HepG2 (cell line): ENCODE measurements around the gene TUBB4B. TPM values are rescaled to one million over a fixed set of nuclear protein-coding genes. Genes with fewer than 3 reads are reported as not detected.

Experiments
- AHR ChIP-seq: IDR thresholded peaks from 2 replicates; pipeline ENCODE4 v1.6.1; 2018; ENCODE audit warnings: missing genetic modification reagents, missing compliant biosample characterization
- AKAP8 ChIP-seq: sonication (generic); formaldehyde crosslinking; IDR thresholded peaks from 2 replicates; pipeline ENCODE4 v1.5.1; 2020; ENCODE audit warnings: mild to moderate bottlenecking, missing genetic modification reagents
- HCFC1 ChIP-seq: fragments of 150-350 bp; IDR thresholded peaks from 2 replicates; pipeline ENCODE4 v1.6.1; 2014; ENCODE audit warnings: low read depth, low read length
- JUN ChIP-seq: sonication (generic); formaldehyde crosslinking; IDR thresholded peaks from 2 replicates; pipeline ENCODE4 v1.4.0; 2020; ENCODE audit warnings: mild to moderate bottlenecking, missing genetic modification reagents
- KLF15 ChIP-seq: sonication (generic); formaldehyde crosslinking; IDR thresholded peaks from 2 replicates; pipeline ENCODE4 v1.8.1; 2023; ENCODE audit warnings: borderline replicate concordance, mild to moderate bottlenecking, inconsistent platforms, missing genetic modification reagents, mixed read lengths
- LRRFIP1 ChIP-seq: sonication (generic); formaldehyde crosslinking; conservative IDR thresholded peaks from 2 replicates; pipeline ENCODE4 v1.4.0; 2020; ENCODE audit warnings: missing genetic modification reagents
- MIER2 ChIP-seq: IDR thresholded peaks from 2 replicates; pipeline ENCODE4 v1.6.1; 2016; ENCODE audit warnings: missing biosample characterization, missing genetic modification reagents
- MIER3 ChIP-seq: IDR thresholded peaks from 2 replicates; pipeline ENCODE4 v1.6.1; 2016; ENCODE audit warnings: missing compliant biosample characterization, borderline replicate concordance
- MTF1 ChIP-seq: sonication (generic); formaldehyde crosslinking; IDR thresholded peaks from 2 replicates; pipeline ENCODE4 v1.5.0; 2020; ENCODE audit warnings: missing genetic modification reagents
- MXI1 ChIP-seq: IDR thresholded peaks from 3 replicates; pipeline ENCODE4 v1.6.1; 2012; ENCODE audit warnings: low read depth, low read length, inconsistent platforms, borderline replicate concordance
- NRL ChIP-seq: sonication (generic); formaldehyde crosslinking; IDR thresholded peaks from 2 replicates; pipeline ENCODE4 v1.5.0; 2020; ENCODE audit warnings: missing genetic modification reagents, mild to moderate bottlenecking, moderate library complexity, borderline replicate concordance
- POLR2G ChIP-seq: fragments of 200-400 bp; formaldehyde crosslinking; IDR thresholded peaks from 2 replicates; pipeline ENCODE4 v1.6.1; 2018; ENCODE audit warnings: mild to moderate bottlenecking, low read depth, low read length, moderate library complexity
- RAD51 ChIP-seq: fragments of 450-650 bp; IDR thresholded peaks from 2 replicates; pipeline ENCODE4 v1.6.1; 2016; ENCODE audit warnings: borderline replicate concordance
- SIN3B ChIP-seq: fragments of 150-350 bp; IDR thresholded peaks from 2 replicates; pipeline ENCODE4 v1.6.1; 2014; ENCODE audit warnings: low read length
- TCF12 ChIP-seq, 2 experiments: fragments of 450-650 bp in 1 of 2; sonication (generic) in 1 of 2; formaldehyde crosslinking in 1 of 2; IDR thresholded peaks; 2 replicates each; pipeline versions ENCODE4 v1.6.1 to v1.8.0; 2017 to 2022; ENCODE audit warnings: antibody characterized with exemption in 1 of 2, mild to moderate bottlenecking in 1 of 2, missing genetic modification reagents in 1 of 2, moderate library complexity in 1 of 2
- TFE3 ChIP-seq: IDR thresholded peaks from 2 replicates; pipeline ENCODE4 v1.6.1; 2016
- TP53 ChIP-seq: sonication (generic); formaldehyde crosslinking; conservative IDR thresholded peaks from 2 replicates; pipeline ENCODE4 v1.4.0; 2020; ENCODE audit warnings: missing genetic modification reagents
- ZBTB20 ChIP-seq: sonication (generic); formaldehyde crosslinking; IDR thresholded peaks from 2 replicates; pipeline ENCODE4 v1.8.1; 2023; ENCODE audit warnings: missing genetic modification reagents, low read depth, mild to moderate bottlenecking, borderline replicate concordance
- ZFP37 ChIP-seq: sonication (generic); formaldehyde crosslinking; IDR thresholded peaks from 2 replicates; pipeline ENCODE4 v1.4.0; 2020; ENCODE audit warnings: missing genetic modification reagents, borderline replicate concordance
- ZMYM3 ChIP-seq: sonication (generic); formaldehyde crosslinking; IDR thresholded peaks from 2 replicates; pipeline ENCODE4 v1.5.1; 2020; ENCODE audit warnings: mild to moderate bottlenecking, missing genetic modification reagents
- ZNF235 ChIP-seq: sonication (generic); formaldehyde crosslinking; IDR thresholded peaks from 2 replicates; pipeline ENCODE4 v1.8.1; 2023; ENCODE audit warnings: mild to moderate bottlenecking, missing genetic modification reagents, borderline replicate concordance
- ZNF280B ChIP-seq: sonication (generic); formaldehyde crosslinking; IDR thresholded peaks from 2 replicates; pipeline ENCODE4 v1.5.0; 2020; ENCODE audit warnings: missing genetic modification reagents, mild to moderate bottlenecking, borderline replicate concordance
- ZNF446 ChIP-seq: sonication (generic); formaldehyde crosslinking; IDR thresholded peaks from 2 replicates; pipeline ENCODE4 v1.5.0; 2020; ENCODE audit warnings: mild to moderate bottlenecking, missing genetic modification reagents
- ZNF761 ChIP-seq: sonication (generic); formaldehyde crosslinking; conservative IDR thresholded peaks from 2 replicates; pipeline ENCODE4 v1.4.0; 2020; ENCODE audit warnings: mild to moderate bottlenecking, missing genetic modification reagents
- polyA plus RNA-seq, 8 experiments: library from polyadenylated mRNA; depleted of rRNA in 3 of 8; stranded (reverse) in 7 of 8; unstranded in 1 of 8; fragments of >200 nt; fragmentation: Illumina TruSeq in 4 of 8; extraction: Trizol in 4 of 8; gene quantifications; 2 replicates each; pipeline versions ENCODE4 v1.2.1 to v1.2.3, GENCODE V29; 2011 to 2016; ENCODE audit warnings: low read depth in 4 of 8, missing spikeins in 1 of 8, mixed read lengths in 1 of 8; ENCODE audit not compliant: insufficient read depth in 1 of 8
- total RNA-seq, 5 experiments: library from RNA; depleted of rRNA; stranded (reverse); fragments of >200 nt; fragmentation: Illumina TruSeq; extraction: Trizol; gene quantifications; 2 replicates each; pipeline ENCODE4 v1.2.3, GENCODE V29; 2016; ENCODE audit warnings: low read depth in 1 of 5

TUBB4B gene
- total and polyA plus RNA-seq, 2 of the 13 experiments (the other 11 are each of a cell fraction or from before 2014, with no cell fraction given), result 182 to 412 TPM

GRCh38 chr9:137217276-137218211 lies 23.5 kb upstream of the TUBB4B start (continued):
- TF ChIP-seq LRRFIP1 (CRISPR knock-in tag) (no peak), POLR2G (peak; percentile 78), KLF15 (CRISPR knock-in tag) (peak; percentile 27; the same call in 1 of the 2 replicates), AHR (CRISPR knock-in tag) (no peak), ZNF446 (CRISPR knock-in tag) (0 out of 2 replicates have a peak, but pooled peaks have one; percentile 21), TFE3 (CRISPR knock-in tag) (0 out of 2 replicates have a peak, but pooled peaks have one; percentile 20), ZNF280B (CRISPR knock-in tag) (0 out of 2 replicates have a peak, but pooled peaks have one; percentile 13), ZMYM3 (CRISPR knock-in tag) (no peak), NRL (CRISPR knock-in tag) (no peak), TP53 (no peak), ZNF235 (0 out of 2 replicates have a peak, but pooled peaks have one; percentile 28), ZNF761 (peak; percentile 53; the same call in 1 of the 2 replicates), ZBTB20 (CRISPR knock-in tag) (peak; percentile 24; the same call in 1 of the 2 replicates), HCFC1 (no peak; the same call in 1 of the 2 replicates), JUN (CRISPR knock-in tag) (no peak), MIER3 (no peak), TCF12 (IDR thresholded peaks at IDR 0.05) (no peak), TCF12 (CRISPR knock-in tag; IDR thresholded peaks at IDR 0.05) (0 out of 2 replicates have a peak, but pooled peaks have one; percentile 45), MXI1 (peak; percentile 63; the same call in 1 of the 3 replicates), SIN3B (no peak), MTF1 (CRISPR knock-in tag) (no peak), ZFP37 (CRISPR knock-in tag) (no peak), MIER2 (CRISPR knock-in tag) (no peak), RAD51 (no peak), AKAP8 (CRISPR knock-in tag) (no peak)
